ENCODE results near the gene ACOT8. TPM values are rescaled to one million over a fixed set of nuclear protein-coding genes. Genes with fewer than 3 reads are reported as not detected.
A peak's percentile ranks its signal among the peaks of the same experiment; 100 is the strongest.
"Not testable (repeated sequence)": the region's sequence is repeated elsewhere in the genome, so short reads cannot be mapped to it uniquely, and the experiment has no call there.

Gene ACOT8
- total RNA-seq: 10 to 100 TPM; 18.5 to 21.2 TPM

GRCh38 chr20:45857114-45857881, at the start of gene ACOT8, which contains the start of gene ZSWIM3:
ACOT8 (minus strand) TSS chr20:45857392; CDS start chr20:45857315, 77 bp downstream.
ZSWIM3 (plus strand) TSS chr20:45857614; CDS start chr20:45857826, 212 bp downstream.
- Mint-ChIP-seq H3K9me3 (no peaks in the 10 kb centered on the region), H3K4me3 (peak within 1 kb of the TSS; percentile 97), H3K27ac (peak within 1 kb of the TSS; percentile 99), H3K36me3 (ENCODE audit: low read depth) (peaks cover 4% of the 10 kb centered on the region), H3K4me1 (ENCODE audit: low read depth) (peaks cover 42% of the 10 kb centered on the region), H3K27me3 (no peaks in the 10 kb centered on the region)
- intact Hi-C loops (cut with micrococcal nuclease): loop anchor here (5.0 kb wide), 1 partner anchor 45 kb away; the partner anchor contains the start of gene UBE2C
- CTCF ChIA-PET: interaction anchor here (0.7 to 3.1 kb wide), 6 partner anchors 9 to 564 kb away, joined by 3 to 15 read pairs (median 4); partner anchors contain the start of gene ZSWIM1
- DNase-seq (peak; percentile 98), ATAC-seq (peak; percentile 96)
- POLR2A ChIA-PET: interaction anchor here (1.3 to 3.6 kb wide), 8 partner anchors 9 to 115 kb away, joined by 3 to 19 read pairs (median 6); partner anchors contain the start of genes CTSA, NEURL2, UBE2C and ZNF335
- TF ChIP-seq, protein P1, sequence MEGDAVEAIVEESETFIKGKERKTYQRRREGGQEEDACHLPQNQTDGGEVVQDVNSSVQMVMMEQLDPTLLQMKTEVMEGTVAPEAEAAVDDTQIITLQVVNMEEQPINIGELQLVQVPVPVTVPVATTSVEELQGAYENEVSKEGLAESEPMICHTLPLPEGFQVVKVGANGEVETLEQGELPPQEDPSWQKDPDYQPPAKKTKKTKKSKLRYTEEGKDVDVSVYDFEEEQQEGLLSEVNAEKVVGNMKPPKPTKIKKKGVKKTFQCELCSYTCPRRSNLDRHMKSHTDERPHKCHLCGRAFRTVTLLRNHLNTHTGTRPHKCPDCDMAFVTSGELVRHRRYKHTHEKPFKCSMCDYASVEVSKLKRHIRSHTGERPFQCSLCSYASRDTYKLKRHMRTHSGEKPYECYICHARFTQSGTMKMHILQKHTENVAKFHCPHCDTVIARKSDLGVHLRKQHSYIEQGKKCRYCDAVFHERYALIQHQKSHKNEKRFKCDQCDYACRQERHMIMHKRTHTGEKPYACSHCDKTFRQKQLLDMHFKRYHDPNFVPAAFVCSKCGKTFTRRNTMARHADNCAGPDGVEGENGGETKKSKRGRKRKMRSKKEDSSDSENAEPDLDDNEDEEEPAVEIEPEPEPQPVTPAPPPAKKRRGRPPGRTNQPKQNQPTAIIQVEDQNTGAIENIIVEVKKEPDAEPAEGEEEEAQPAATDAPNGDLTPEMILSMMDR (IDR thresholded peaks at IDR 0.05): no peak

DNA sequence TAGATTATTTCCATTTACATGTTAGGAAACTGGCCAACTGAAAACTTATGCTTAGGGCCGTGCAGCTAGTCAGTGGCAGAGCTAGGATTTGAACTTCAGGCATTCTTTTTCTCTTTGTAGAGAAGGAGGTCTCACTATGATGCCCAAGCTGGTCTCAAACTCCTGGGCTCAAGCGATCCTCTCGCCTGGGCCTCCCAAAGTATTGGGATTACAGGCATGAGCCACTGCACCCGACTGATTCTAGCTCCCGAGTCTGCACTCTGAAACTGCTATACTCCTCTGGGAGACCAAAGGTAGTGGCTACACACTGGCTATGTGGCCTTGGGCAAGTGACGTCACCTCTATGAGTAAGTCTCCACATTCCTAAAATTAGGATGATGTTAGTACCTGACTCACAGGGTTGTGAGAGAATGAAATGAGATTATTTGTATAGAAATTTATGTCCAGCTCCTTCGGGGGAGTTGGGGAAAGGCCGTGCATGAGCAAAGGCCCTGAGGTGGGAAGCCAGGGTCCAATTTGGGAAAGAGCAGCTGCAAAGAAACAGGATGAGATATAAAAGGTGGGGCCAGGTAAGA, 48.4 kb upstream of the ACOT8 start:
- Mint-ChIP-seq H3K9me3 (no peaks in the 10 kb centered on the region), H3K4me3 (no peak overlapping the region), H3K4me1 (ENCODE audit: low read depth) (peaks cover 2% of the 10 kb centered on the region), H3K27ac (no peak overlapping the region), H3K36me3 (ENCODE audit: low read depth) (no peaks in the 10 kb centered on the region), H3K27me3 (no peaks in the 10 kb centered on the region)
- CTCF ChIA-PET: interaction anchor here (0.6 to 1.6 kb wide), 5 partner anchors 20 to 106 kb away, joined by 3 to 11 read pairs (median 3); partner anchors contain the start of gene PCIF1
- ATAC-seq (no peak), DNase-seq (no peak)
- intact Hi-C loops (cut with micrococcal nuclease): no loop called here
- POLR2A ChIA-PET: interaction anchor here (0.8 to 2.6 kb wide), 6 partner anchors 9 to 46 kb away, joined by 3 to 11 read pairs (median 4); partner anchors contain the start of genes CTSA, NEURL2 and ZSWIM1
- TF ChIP-seq, protein P1 (IDR thresholded peaks at IDR 0.05): no peak

- Mint-ChIP-seq H3K27me3 (no peaks in the 10 kb centered on the region), H3K27ac (no peak overlapping the region), H3K9me3 (no peaks in the 10 kb centered on the region), H3K4me3 (no peak overlapping the region), H3K36me3 (ENCODE audit: low read depth) (no peaks in the 10 kb centered on the region), H3K4me1 (ENCODE audit: low read depth) (no peaks in the 10 kb centered on the region)
- ChIA-PET POLR2A (interaction anchor here (0.8 to 2.6 kb wide), 6 partner anchors 8 to 47 kb away, joined by 3 to 11 read pairs (median 4); partner anchors contain the start of genes CTSA, NEURL2 and ZSWIM1), CTCF (interaction anchor here (0.8 to 1.6 kb wide), 5 partner anchors 12 to 105 kb away, joined by 3 to 11 read pairs (median 3); no protein-coding TSS in a partner anchor)
- ATAC-seq (no peak), DNase-seq (no peak)
- TF ChIP-seq, protein P1 (IDR thresholded peaks at IDR 0.05): no peak
- intact Hi-C loops (cut with micrococcal nuclease): no loop called here
Observed at GRCh38 chr20:45904583-45905504, 47.7 kb upstream of the ACOT8 start.

- no peaks in the 10 kb centered on the region for H3K27me3 Mint-ChIP-seq
- H3K9me3 Mint-ChIP-seq: no peaks in the 10 kb centered on the region
- POLR2A ChIA-PET: interaction anchor here (1.1 kb wide), 1 partner anchor 9 kb away, joined by 3 read pairs; no protein-coding TSS in a partner anchor
- no peaks in the 10 kb centered on the region for H3K4me1 Mint-ChIP-seq (ENCODE audit: low read depth)
- DNase-seq: no peak
- TF ChIP-seq, protein P1 (IDR thresholded peaks at IDR 0.05): no peak
- no peaks in the 10 kb centered on the region for H3K36me3 Mint-ChIP-seq (ENCODE audit: low read depth)
- CTCF ChIA-PET: interaction anchor here (1.0 to 1.4 kb wide), 2 partner anchors 68 to 103 kb away, joined by 3 to 4 read pairs; no protein-coding TSS in a partner anchor
- intact Hi-C loops (cut with micrococcal nuclease): no loop called here
- no peak overlapping the region for H3K4me3 Mint-ChIP-seq
- no peak overlapping the region for H3K27ac Mint-ChIP-seq
- ATAC-seq: no peak
Observed at GRCh38 chr20:45902199-45902701, 45.1 kb upstream of the ACOT8 start.

DNA sequence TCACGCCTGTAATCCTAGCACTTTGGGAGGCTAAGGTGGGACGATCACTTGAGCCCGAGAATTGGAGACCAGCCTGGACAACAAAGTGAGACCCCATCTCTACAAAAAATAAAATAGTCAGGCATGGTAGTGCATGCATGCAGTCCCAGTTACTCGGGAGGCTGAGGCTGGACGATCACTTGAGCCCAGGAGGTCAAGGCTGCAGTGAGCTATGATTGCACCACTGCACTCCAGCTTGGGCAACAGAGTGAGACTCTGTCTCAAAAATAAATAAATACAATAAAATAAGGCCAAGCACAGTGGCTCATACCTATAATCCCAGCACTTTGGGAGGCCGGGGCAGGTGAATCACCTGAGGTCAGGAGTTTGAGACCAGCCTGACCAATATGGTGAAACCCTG, 44.1 kb upstream of the ACOT8 start:
- ATAC-seq; H3K27me3 Mint-ChIP-seq; H3K9me3 Mint-ChIP-seq; H3K4me1 Mint-ChIP-seq (ENCODE audit: low read depth); DNase-seq; H3K36me3 Mint-ChIP-seq (ENCODE audit: low read depth); H3K4me3 Mint-ChIP-seq; H3K27ac Mint-ChIP-seq; intact Hi-C loops (cut with micrococcal nuclease): not testable (repeated sequence)
- ChIA-PET POLR2A (interaction anchor here (1.1 kb wide), 1 partner anchor 10 kb away, joined by 3 read pairs; no protein-coding TSS in a partner anchor), CTCF (interaction anchor here (1.4 kb wide), 1 partner anchor 69 kb away, joined by 4 read pairs; no protein-coding TSS in a partner anchor)

Measured in activated CD8-positive, alpha-beta T cell treated with anti-CD3 and anti-CD28 coated beads for 36 hours (primary cell).